Activated CD8-positive, alpha-beta T cell treated with anti-CD3 and anti-CD28 coated beads, Interleukin-2, amount 10 ng/mL, durations not matched to agents 7 days and 5 days (primary cell): ENCODE data around the gene SYNGR3. TPM values are rescaled to one million over a fixed set of nuclear protein-coding genes. Genes with fewer than 3 reads are reported as not detected.

ENCODE experiments used
- ATAC-seq: fragments of 150-1000 bp; cut with Tn5 transposase; one replicate; pipeline ENCODE4 v1.10.0; 2021; ENCODE audit warnings: moderate library complexity
- CTCF ChIA-PET: fragments of 350-600 bp; sonication (Branson Sonifier 250); formaldehyde crosslinking; loops from one replicate; lab custom pipeline; 2021; ENCODE audit warnings: antibody characterized with exemption; lab: Charles Lee
- POLR2A ChIA-PET: fragments of 350-600 bp; sonication (Branson Sonifier 250); formaldehyde crosslinking; loops from one replicate; lab custom pipeline; 2021; ENCODE audit warnings: antibody characterized with exemption; lab: Charles Lee
- DNase-seq: peaks from one replicate; pipeline ENCODE4 v3.0.0-alpha.2; 2020
- H3K27ac Mint-ChIP-seq: one replicate; pipeline ENCODE4 v1.8.0; 2021; ENCODE audit warnings: mild to moderate bottlenecking, mixed read lengths
- H3K27me3 Mint-ChIP-seq: one replicate; pipeline ENCODE4 v1.8.0; 2021; ENCODE audit warnings: low read depth, mixed read lengths
- H3K36me3 Mint-ChIP-seq: one replicate; pipeline ENCODE4 v1.8.0; 2021; ENCODE audit warnings: low read depth, mixed read lengths
- H3K4me1 Mint-ChIP-seq: one replicate; pipeline ENCODE4 v1.8.0; 2021; ENCODE audit warnings: low read depth, mixed read lengths
- H3K4me3 Mint-ChIP-seq: one replicate; pipeline ENCODE4 v1.8.0; 2021; ENCODE audit warnings: mild to moderate bottlenecking, mixed read lengths
- H3K9me3 Mint-ChIP-seq: one replicate; pipeline ENCODE4 v1.8.0; 2022; ENCODE audit warnings: mixed read lengths; ENCODE audit not compliant: insufficient read depth
- total RNA-seq, 2 experiments: library from RNA; stranded (reverse); gene quantifications; one replicate each; pipeline ENCODE4 v1.2.3, GENCODE V29; 2021

The SYNGR3 gene
- total RNA-seq, 2 experiments from 2014 or later: 2.6 to 3.4 TPM

- CTCF ChIA-PET: interaction anchor here (1.0 to 2.0 kb wide), 7 partner anchors 8 to 139 kb away, joined by 3 to 10 read pairs (median 6); partner anchors contain the start of gene TRAF7
- H3K4me3 Mint-ChIP-seq: no peak overlapping the region
- H3K4me1 Mint-ChIP-seq: no peaks in the 10 kb centered on the region
- H3K27ac Mint-ChIP-seq: no peak overlapping the region
- no peak for ATAC-seq
- peaks cover 14% of the 10 kb centered on the region for H3K27me3 Mint-ChIP-seq
- H3K36me3 Mint-ChIP-seq: no peaks in the 10 kb centered on the region
- no peaks in the 10 kb centered on the region for H3K9me3 Mint-ChIP-seq
- POLR2A ChIA-PET: no interaction called here
- DNase-seq: no peak
These were observed 26.1 kb downstream of the SYNGR3 start for GRCh38 chr16:2015947-2016208.

- no peak overlapping the region for H3K4me3 Mint-ChIP-seq
- POLR2A ChIA-PET: interaction anchor here (1.5 kb wide), 1 partner anchor 138 kb away, joined by 7 read pairs; the partner anchor contains the start of gene TRAF7
- H3K36me3 Mint-ChIP-seq: no peaks in the 10 kb centered on the region
- H3K9me3 Mint-ChIP-seq: no peaks in the 10 kb centered on the region
- no peak overlapping the region for H3K27ac Mint-ChIP-seq
- CTCF ChIA-PET: interaction anchor here (1.0 to 2.0 kb wide), 7 partner anchors 8 to 139 kb away, joined by 3 to 10 read pairs (median 6); partner anchors contain the start of gene TRAF7
- no peaks in the 10 kb centered on the region for H3K4me1 Mint-ChIP-seq
- ATAC-seq (peak; percentile 35), DNase-seq (no peak)
- peaks cover 14% of the 10 kb centered on the region for H3K27me3 Mint-ChIP-seq
These were observed 26.7 kb downstream of the SYNGR3 start for GRCh38 chr16:2016407-2016922.

GRCh38 chr16:2019518-2019920 lies 29.7 kb downstream of the SYNGR3 start, which contains the start of gene NPW:
Gene NPW (plus strand): TSS chr16:2019785.
- Mint-ChIP-seq H3K36me3 (no peaks in the 10 kb centered on the region), H3K27me3 (peaks cover 20% of the 10 kb centered on the region), H3K4me3 (no peak within 1 kb of the TSS), H3K27ac (no peak within 1 kb of the TSS), H3K9me3 (no peaks in the 10 kb centered on the region), H3K4me1 (peaks cover 17% of the 10 kb centered on the region)
- CTCF ChIA-PET: interaction anchor here (1.2 to 1.6 kb wide), 2 partner anchors 16 to 136 kb away, joined by 3 to 9 read pairs; partner anchors contain the start of gene TRAF7
- ATAC-seq: no peak
- POLR2A ChIA-PET: interaction anchor here (2.0 kb wide), 1 partner anchor 136 kb away, joined by 7 read pairs; the partner anchor contains the start of gene TRAF7
- DNase-seq: peak; percentile 38

- POLR2A ChIA-PET: interaction anchor here (2.0 kb wide), 1 partner anchor 135 kb away, joined by 7 read pairs; the partner anchor contains the start of gene TRAF7
- H3K27ac Mint-ChIP-seq: no peak overlapping the region
- ATAC-seq (no peak), DNase-seq (no peak)
- H3K4me3 Mint-ChIP-seq: no peak overlapping the region
- H3K36me3 Mint-ChIP-seq: no peaks in the 10 kb centered on the region
- H3K4me1 Mint-ChIP-seq: peaks cover 17% of the 10 kb centered on the region
- H3K27me3 Mint-ChIP-seq: peaks cover 22% of the 10 kb centered on the region
- CTCF ChIA-PET: interaction anchor here (1.1 to 1.6 kb wide), 3 partner anchors 17 to 135 kb away, joined by 3 to 9 read pairs (median 5); partner anchors contain the start of gene TRAF7
- no peaks in the 10 kb centered on the region for H3K9me3 Mint-ChIP-seq
These were observed 30.4 kb downstream of the SYNGR3 start for GRCh38 chr16:2019921-2020831.

- peaks cover 34% of the 10 kb centered on the region for H3K27me3 Mint-ChIP-seq
- peaks cover 27% of the 10 kb centered on the region for H3K4me1 Mint-ChIP-seq
- H3K36me3 Mint-ChIP-seq: no peaks in the 10 kb centered on the region
- H3K4me3 Mint-ChIP-seq: peak overlapping the region; percentile 66
- peak; percentile 21 for ATAC-seq
- H3K9me3 Mint-ChIP-seq: no peaks in the 10 kb centered on the region
- CTCF ChIA-PET: interaction anchor here (0.6 to 4.2 kb wide), 13 partner anchors 9 to 241 kb away, joined by 3 to 73 read pairs (median 7); partner anchors contain the start of genes ECI1, NTHL1, PKD1 and TRAF7
- peak overlapping the region; percentile 63 for H3K27ac Mint-ChIP-seq
- POLR2A ChIA-PET: interaction anchor here (0.7 to 1.5 kb wide), 5 partner anchors 52 to 229 kb away, joined by 3 to 14 read pairs (median 4); partner anchors contain the start of genes ECI1 and TRAF7
- no peak for DNase-seq
These were observed 32.9 kb downstream of the SYNGR3 start for GRCh38 chr16:2022723-2023091.

- Mint-ChIP-seq H3K9me3 (no peaks in the 10 kb centered on the region), H3K27ac (peak overlapping the region; percentile 82), H3K27me3 (peaks cover 40% of the 10 kb centered on the region), H3K4me1 (peaks cover 27% of the 10 kb centered on the region), H3K36me3 (no peaks in the 10 kb centered on the region), H3K4me3 (peak overlapping the region; percentile 66)
- POLR2A ChIA-PET: interaction anchor here (0.7 to 1.5 kb wide), 5 partner anchors 117 to 132 kb away, joined by 4 to 14 read pairs (median 4); partner anchors contain the start of gene TRAF7
- ATAC-seq: peak; percentile 81
- peak; percentile 96 for DNase-seq
- CTCF ChIA-PET: interaction anchor here (0.6 to 4.2 kb wide), 15 partner anchors 10 to 240 kb away, joined by 3 to 73 read pairs (median 6); partner anchors contain the start of genes ECI1, NTHL1, PKD1 and TRAF7
These were observed 33.6 kb downstream of the SYNGR3 start for GRCh38 chr16:2023092-2024031.

- H3K9me3 Mint-ChIP-seq: no peaks in the 10 kb centered on the region
- no peak overlapping the region for H3K4me3 Mint-ChIP-seq
- POLR2A ChIA-PET: interaction anchor here (1.3 to 1.5 kb wide), 2 partner anchors 117 to 131 kb away, joined by 4 to 6 read pairs; partner anchors contain the start of gene TRAF7
- H3K27ac Mint-ChIP-seq: peak overlapping the region; percentile 58
- peaks cover 38% of the 10 kb centered on the region for H3K27me3 Mint-ChIP-seq
- no peak for DNase-seq
- no peaks in the 10 kb centered on the region for H3K36me3 Mint-ChIP-seq
- CTCF ChIA-PET: interaction anchor here (1.6 to 4.2 kb wide), 4 partner anchors 20 to 132 kb away, joined by 4 to 73 read pairs (median 6); partner anchors contain the start of genes PKD1 and TRAF7
- no peak for ATAC-seq
- peaks cover 27% of the 10 kb centered on the region for H3K4me1 Mint-ChIP-seq
These were observed 34.3 kb downstream of the SYNGR3 start for GRCh38 chr16:2024032-2024420.

- H3K4me3 Mint-ChIP-seq: peak overlapping the region; percentile 31
- ATAC-seq: no peak
These were observed 35.5 kb downstream of the SYNGR3 start for GRCh38 chr16:2025251-2025650.

GRCh38 chr16:2025878-2026460 lies 36.2 kb downstream of the SYNGR3 start:
- Mint-ChIP-seq H3K9me3 (no peaks in the 10 kb centered on the region), H3K27ac (no peak overlapping the region), H3K4me3 (peak overlapping the region; percentile 31), H3K36me3 (no peaks in the 10 kb centered on the region), H3K27me3 (peaks cover 29% of the 10 kb centered on the region), H3K4me1 (peaks cover 27% of the 10 kb centered on the region)
- no peak for DNase-seq
- POLR2A ChIA-PET: no interaction called here
- CTCF ChIA-PET: interaction anchor here (1.1 kb wide), 1 partner anchor 12 kb away, joined by 4 read pairs; no protein-coding TSS in a partner anchor
- no peak for ATAC-seq

More at GRCh38 chr16:2025251-2025650, 35.5 kb downstream of the SYNGR3 start:
- DNase-seq: no peak
- Mint-ChIP-seq H3K36me3 (no peaks in the 10 kb centered on the region), H3K27me3 (peaks cover 34% of the 10 kb centered on the region), H3K4me1 (peaks cover 27% of the 10 kb centered on the region), H3K27ac (peak overlapping the region; percentile 60), H3K9me3 (no peaks in the 10 kb centered on the region)
- POLR2A ChIA-PET: interaction anchor here (1.3 to 1.5 kb wide), 2 partner anchors 115 to 130 kb away, joined by 4 to 6 read pairs; partner anchors contain the start of gene TRAF7
- CTCF ChIA-PET: interaction anchor here (1.1 to 4.2 kb wide), 4 partner anchors 11 to 130 kb away, joined by 4 to 73 read pairs (median 4); partner anchors contain the start of gene TRAF7

GRCh38 chr16:2026461-2027023 lies 36.8 kb downstream of the SYNGR3 start, which contains the start of gene NHERF2:
Gene NHERF2 (plus strand): TSS chr16:2026902. CDS start chr16:2027006, 104 bp downstream.
- POLR2A ChIA-PET: no interaction called here
- DNase-seq (no peak), ATAC-seq (peak; percentile 31)
- Mint-ChIP-seq H3K36me3 (no peaks in the 10 kb centered on the region), H3K27ac (no peak within 1 kb of the TSS), H3K27me3 (peaks cover 28% of the 10 kb centered on the region), H3K9me3 (no peaks in the 10 kb centered on the region), H3K4me1 (peaks cover 27% of the 10 kb centered on the region), H3K4me3 (peak within 1 kb of the TSS; percentile 58)
- CTCF ChIA-PET: interaction anchor here (2.1 kb wide), 1 partner anchor 114 kb away, joined by 9 read pairs; no protein-coding TSS in a partner anchor
